Measurements from ENCODE around the gene NFASC.

- TF ChIP-seq CTCF (IDR thresholded peaks at IDR 0.05) (no peak), POLR2A (IDR thresholded peaks at IDR 0.05) (no peak), POLR2AphosphoS5 (IDR thresholded peaks at IDR 0.05) (no peak), EP300 (IDR thresholded peaks at IDR 0.05) (no peak)
Measured at GRCh38 chr1:204885288-204885711, 14.6 kb downstream of the NFASC start.
